IMR-90 (cell line): Measurements from ENCODE around the gene TSPAN1. TPM values are rescaled to one million over a fixed set of nuclear protein-coding genes. Genes with fewer than 3 reads are reported as not detected.

Source experiments
- ATAC-seq: fragments of 200-7000 bp; cut with Tn5 transposase; 2 replicates; pipeline ENCODE4 v1.9.1; 2020; ENCODE audit warnings: low read depth, mild to moderate bottlenecking, moderate library complexity
- BruUV-seq: library from RNA; stranded (reverse); fragments of 400-500 nt; replicated peaks from 2 replicates; lab custom pipeline; 2021; lab: Mats Ljungman, UMichigan
- CTCF ChIA-PET: fragments of 300-600 bp; formaldehyde crosslinking; extraction: SDS; loops from one replicate; lab custom pipeline; 2021; ENCODE audit warnings: antibody characterized with exemption; lab: Yijun Ruan, JAX
- POLR2A ChIA-PET: fragments of 300-600 bp; sonication (Branson Sonifier 250); formaldehyde crosslinking; loops from one replicate; lab custom pipeline; 2022; ENCODE audit warnings: antibody characterized with exemption; ENCODE audit not compliant: unreplicated experiment; lab: Charles Lee
- DNase-seq: peaks from one replicate; pipeline ENCODE4 v3.0.0; 2013
- H2AFZ ChIP-seq: replicated peaks from 2 replicates; pipeline ENCODE3; 2013; ENCODE audit warnings: low read length, mild to moderate bottlenecking; ENCODE audit not compliant: poor library complexity
- H2AK5ac ChIP-seq: 2 replicates; pipeline ENCODE4 v1.6.1; 2013; ENCODE audit warnings: low read depth, low read length, inconsistent platforms
- H2AK9ac ChIP-seq: replicated peaks from 2 replicates; pipeline ENCODE3; 2013; ENCODE audit warnings: mild to moderate bottlenecking, low read depth, low read length, moderate library complexity; ENCODE audit not compliant: poor library complexity
- H2BK120ac ChIP-seq: 2 replicates; pipeline ENCODE4 v1.6.1; 2013; ENCODE audit warnings: low read depth, low read length, inconsistent platforms
- H2BK15ac ChIP-seq: 3 replicates; pipeline ENCODE4 v1.6.1; 2013; ENCODE audit warnings: low read depth, low read length, inconsistent platforms
- H2BK20ac ChIP-seq: 2 replicates; pipeline ENCODE4 v1.6.1; 2013; ENCODE audit warnings: low read depth, mild to moderate bottlenecking, inconsistent platforms, low read length, moderate library complexity
- H2BK5ac ChIP-seq: 2 replicates; pipeline ENCODE4 v1.6.1; 2013; ENCODE audit warnings: mild to moderate bottlenecking, low read depth, low read length, inconsistent platforms; ENCODE audit not compliant: poor library complexity, severe bottlenecking
- H3K14ac ChIP-seq: replicated peaks from 2 replicates; pipeline ENCODE4 v1.6.1; 2013; ENCODE audit warnings: low read depth, low read length, inconsistent platforms
- H3K18ac ChIP-seq: 2 replicates; pipeline ENCODE4 v1.6.1; 2013; ENCODE audit warnings: low read depth, low read length, control low read depth
- H3K23ac ChIP-seq: 2 replicates; pipeline ENCODE4 v1.6.1; 2013; ENCODE audit warnings: low read depth, low read length, inconsistent platforms
- H3K27ac ChIP-seq: 2 replicates; pipeline ENCODE4 v1.5.1; 2013; ENCODE audit warnings: mild to moderate bottlenecking, control low read depth, low read length; ENCODE audit not compliant: insufficient read depth
- H3K27me3 ChIP-seq: 2 replicates; pipeline ENCODE4 v1.6.1; 2013; ENCODE audit warnings: low read length; ENCODE audit not compliant: control insufficient read depth, insufficient read depth
- H3K36me3 ChIP-seq: 2 replicates; pipeline ENCODE4 v1.6.1; 2013; ENCODE audit warnings: low read length, mixed read lengths; ENCODE audit not compliant: control insufficient read depth, insufficient read depth
- H3K4ac ChIP-seq: 2 replicates; pipeline ENCODE4 v1.6.1; 2013; ENCODE audit warnings: low read depth, low read length, inconsistent platforms
- H3K4me1 ChIP-seq: 2 replicates; pipeline ENCODE4 v1.6.1; 2013; ENCODE audit warnings: low read length, mixed read lengths; ENCODE audit not compliant: control insufficient read depth, insufficient read depth
- H3K4me2 ChIP-seq: 2 replicates; pipeline ENCODE4 v1.6.1; 2013; ENCODE audit warnings: low read depth, mild to moderate bottlenecking, control low read depth, low read length, moderate library complexity
- H3K4me3 ChIP-seq: 2 replicates; pipeline ENCODE4 v1.5.1; 2013; ENCODE audit warnings: low read depth, mild to moderate bottlenecking, control low read depth, low read length, moderate library complexity; ENCODE audit not compliant: insufficient read depth
- H3K56ac ChIP-seq: 2 replicates; pipeline ENCODE4 v1.6.1; 2013; ENCODE audit warnings: low read length, inconsistent platforms; ENCODE audit not compliant: insufficient read depth; ENCODE audit errors: extremely low read depth
- H3K79me1 ChIP-seq, 2 experiments: 2 replicates each; pipeline ENCODE4 v1.6.1; 2013; ENCODE audit warnings: low read length in 2 of 2, inconsistent platforms in 1 of 2, low read depth in 1 of 2
- H3K9ac ChIP-seq: 2 replicates; pipeline ENCODE4 v1.6.1; 2013; ENCODE audit warnings: low read depth, low read length, control low read depth
- H3K9me1 ChIP-seq: 2 replicates; pipeline ENCODE4 v1.6.1; 2013; ENCODE audit warnings: low read length, inconsistent platforms; ENCODE audit not compliant: insufficient read depth
- H3K9me3 ChIP-seq: 2 replicates; pipeline ENCODE4 v1.6.1; 2013; ENCODE audit warnings: low read length; ENCODE audit not compliant: control insufficient read depth, insufficient read depth
- H4K20me1 ChIP-seq: 2 replicates; pipeline ENCODE4 v1.6.1; 2013; ENCODE audit warnings: low read length, inconsistent platforms; ENCODE audit not compliant: insufficient read depth
- H4K5ac ChIP-seq: 2 replicates; pipeline ENCODE4 v1.6.1; 2013; ENCODE audit warnings: mild to moderate bottlenecking, low read depth, low read length, control low read depth
- H4K8ac ChIP-seq, 2 experiments: 2 replicates each; pipeline ENCODE4 v1.6.1; 2013; ENCODE audit warnings: low read depth in 2 of 2, low read length in 2 of 2, control low read depth in 1 of 2, inconsistent platforms in 1 of 2
- H4K91ac ChIP-seq: 2 replicates; pipeline ENCODE4 v1.6.1; 2013; ENCODE audit warnings: low read depth, low read length, inconsistent platforms; ENCODE audit not compliant: insufficient read depth
- BHLHE40 ChIP-seq: fragments of 150-350 bp; IDR thresholded peaks from 2 replicates; pipeline ENCODE4 v1.6.1; 2016; ENCODE audit warnings: mild to moderate bottlenecking, low read depth, low read length
- CEBPB ChIP-seq: IDR thresholded peaks from 2 replicates; pipeline ENCODE4 v1.6.1; 2012; ENCODE audit warnings: low read depth, low read length, improper control_type of control experiment
- CHD1 ChIP-seq: IDR thresholded peaks from 2 replicates; pipeline ENCODE4 v1.6.1; 2012; ENCODE audit warnings: low read depth, low read length, improper control_type of control experiment
- CTCF ChIP-seq: conservative IDR thresholded peaks from 2 replicates; pipeline ENCODE4 v1.5.1; 2012; ENCODE audit warnings: mild to moderate bottlenecking, low read depth, low read length, improper control_type of control experiment
- ELK1 ChIP-seq: fragments of 150-350 bp; IDR thresholded peaks from 2 replicates; pipeline ENCODE4 v1.6.1; 2016; ENCODE audit warnings: low read depth, mild to moderate bottlenecking, low read length, moderate library complexity, borderline replicate concordance
- FOS ChIP-seq: fragments of 150-350 bp; IDR thresholded peaks from 2 replicates; pipeline ENCODE4 v1.6.1; 2016; ENCODE audit warnings: low read depth, low read length
- MAFK ChIP-seq: IDR thresholded peaks from 2 replicates; pipeline ENCODE4 v1.6.1; 2012; ENCODE audit warnings: low read depth, low read length, improper control_type of control experiment
- MAZ ChIP-seq: IDR thresholded peaks from 2 replicates; pipeline ENCODE4 v1.6.1; 2012; ENCODE audit warnings: low read depth, mild to moderate bottlenecking, low read length, improper control_type of control experiment, moderate library complexity, borderline replicate concordance
- MXI1 ChIP-seq: IDR thresholded peaks from 2 replicates; pipeline ENCODE4 v1.6.1; 2012; ENCODE audit warnings: low read depth, mild to moderate bottlenecking, low read length, moderate library complexity, borderline replicate concordance
- POLR2A ChIP-seq: IDR thresholded peaks from 2 replicates; pipeline ENCODE4 v1.6.1; 2012; ENCODE audit warnings: mild to moderate bottlenecking, low read depth, low read length
- RAD21 ChIP-seq: IDR thresholded peaks from 2 replicates; pipeline ENCODE4 v1.6.1; 2012; ENCODE audit warnings: low read length, improper control_type of control experiment
- RCOR1 ChIP-seq: IDR thresholded peaks from 2 replicates; pipeline ENCODE4 v1.6.1; 2012; ENCODE audit warnings: mild to moderate bottlenecking, low read length, improper control_type of control experiment; ENCODE audit not compliant: insufficient replicate concordance
- RFX5 ChIP-seq: IDR thresholded peaks from 2 replicates; pipeline ENCODE4 v1.8.0; 2012; ENCODE audit warnings: low read depth, mild to moderate bottlenecking, low read length, moderate library complexity
- WGBS, 2 experiments: methylation state at CpG; one replicate each; pipeline versions ENCODE4 v1.1.5 to v1.1.7; 2013; ENCODE audit warnings: missing lambda C conversion rate in 2 of 2; ENCODE audit not compliant: insufficient read length in 1 of 2; ENCODE audit errors: extremely low coverage in 2 of 2; 5-methylcytosine and 5-hydroxymethylcytosine counted together
- dilution Hi-C: fragments of 300-500 bp; cut with HindIII; formaldehyde crosslinking; loops from one replicate; pipeline ENCODE4 v1.14.3; 2018; ENCODE audit warnings: low sequenced_read_pairs; ENCODE audit not compliant: unreplicated experiment
- in situ Hi-C: fragments of 300-500 bp; cut with MboI; formaldehyde crosslinking; loops from 3 replicates; pipeline ENCODE4 v1.14.3; 2019; ENCODE audit warnings: low sequenced_read_pairs, inconsistent platforms, mixed read lengths
- intact Hi-C: fragments of 100-400 bp; cut with micrococcal nuclease; formaldehyde crosslinking; loops from 2 replicates; pipeline ENCODE4 v1.10.0; 2022
- polyA plus RNA-seq, 3 experiments: library from polyadenylated mRNA; depleted of rRNA; stranded (reverse); fragments of >200 nt; gene quantifications; 2 replicates each; pipeline ENCODE4 v1.2.3, GENCODE V29; 2012; ENCODE audit warnings: low replicate concordance in 1 of 3
- total RNA-seq: library from RNA; depleted of rRNA; stranded (reverse); fragments of >200 nt; gene quantifications from 2 replicates; pipeline ENCODE4 v1.2.3, GENCODE V29; 2012

TSPAN1 gene
- total and polyA plus RNA-seq, 2 of the 4 experiments (the other 2 are of a cell fraction) = 0.18 to 0.82 TPM

GRCh38 chr1:46205141-46205540 is 30.3 kb downstream of the TSPAN1 start:
- dilution Hi-C loops (no loop called here), in situ Hi-C loops (no loop called here), intact Hi-C loops (no loop called here)
- Histone ChIP-seq H3K27me3 (no peaks in the 10 kb centered on the region), H3K4me1 (no peaks in the 10 kb centered on the region), H3K36me3 (no peaks in the 10 kb centered on the region), H4K8ac (no peak overlapping the region), H4K20me1 (no peaks in the 10 kb centered on the region), H2BK20ac (no peak overlapping the region), H3K9me3 (no peaks in the 10 kb centered on the region), H2BK120ac (no peak overlapping the region), H2BK5ac (no peak overlapping the region), H3K4me3 (no peak overlapping the region), H3K4ac (no peak overlapping the region), H3K14ac (no peak overlapping the region), H3K79me1 (peaks cover 0 to 9% of the 10 kb centered on the region in 2 experiments; a peak in 1 of 4 replicates), H3K18ac (no peak overlapping the region), H3K9ac (no peak overlapping the region), H4K91ac (no peak overlapping the region), H3K9me1 (peaks cover 2% of the 10 kb centered on the region; the same call in 1 of the 2 replicates), H4K5ac (no peak overlapping the region), H2AK9ac (no peak overlapping the region), H2AFZ (no peak overlapping the region), H3K23ac (no peak overlapping the region), H3K4me2 (no peak overlapping the region), H3K56ac (no peak overlapping the region), H2AK5ac (no peak overlapping the region), H3K27ac (no peak overlapping the region), H2BK15ac (no peak overlapping the region)
- DNase-seq (no peak), ATAC-seq (no peak)
- BruUV-seq = no TSS peak
- TF ChIP-seq POLR2A (no peak), RAD21 (no peak), RFX5 (no peak), CEBPB (no peak), RCOR1 (no peak), CTCF (no peak), CHD1 (no peak), MAZ (no peak), MXI1 (no peak), ELK1 (no peak), BHLHE40 (no peak), FOS (no peak), MAFK (no peak)
- ChIA-PET POLR2A (no interaction called here), CTCF (no interaction called here)
- WGBS, 2 experiments = 100% methylated on average over 1 of the region's 3 CpGs; no CpG with 5 or more reads in 1 of the 2 experiments
